Muscle of leg (tissue), 11 donors: ENCODE data around the gene ETAA1. TPM values are rescaled to one million over a fixed set of nuclear protein-coding genes. Genes with fewer than 3 reads are reported as not detected.

ENCODE experiments used
- DNase-seq: peaks from one replicate; pipeline ENCODE4 v3.0.0; 2013
- H3K27ac ChIP-seq: one replicate; pipeline ENCODE4 v1.5.1; 2013; ENCODE audit warnings: mild to moderate bottlenecking, low read length, control low read depth
- H3K27me3 ChIP-seq: one replicate; pipeline ENCODE4 v1.6.1; 2013; ENCODE audit warnings: low read length; ENCODE audit not compliant: control insufficient read depth, insufficient read depth
- H3K36me3 ChIP-seq: one replicate; pipeline ENCODE4 v1.6.1; 2013; ENCODE audit warnings: low read length; ENCODE audit not compliant: control insufficient read depth, insufficient read depth
- H3K4me1 ChIP-seq: one replicate; pipeline ENCODE4 v1.6.1; 2013; ENCODE audit warnings: low read length; ENCODE audit not compliant: control insufficient read depth, insufficient read depth
- H3K4me3 ChIP-seq: one replicate; pipeline ENCODE4 v1.5.1; 2013; ENCODE audit warnings: low read length, control low read depth
- H3K9me3 ChIP-seq: replicated peaks from 2 replicates; pipeline ENCODE4 v1.6.1; 2013; ENCODE audit warnings: low read depth, low read length; ENCODE audit not compliant: control insufficient read depth
- WGBS: methylation state at CpG from one replicate; pipeline ENCODE4 v1.1.5; 2013; ENCODE audit warnings: missing lambda C conversion rate; ENCODE audit not compliant: insufficient coverage; 5-methylcytosine and 5-hydroxymethylcytosine counted together
- polyA plus RNA-seq, 8 donors: library from polyadenylated mRNA; unstranded; fragments of 120-200 nt; gene quantifications; one replicate each; pipeline versions ENCODE4 v1.2.1 to v1.2.3, GENCODE V29; 2013; ENCODE audit warnings: inconsistent platforms in 1 of 8, low replicate concordance in 1 of 8; ENCODE audit not compliant: insufficient read length in 8 of 8, insufficient read depth in 1 of 8
- total RNA-seq: library from RNA; stranded (reverse); fragments of 120-200 nt; gene quantifications from one replicate; pipeline ENCODE4 v1.2.4, GENCODE V29; 2013

The ETAA1 gene
- total and polyA plus RNA-seq, 9 donors: 8.1 to 13.8 (median 10.3) TPM

GRCh38 chr2:67389788-67390187 lies 7.3 kb upstream of the ETAA1 start:
- Histone ChIP-seq H3K4me3 (no peak overlapping the region), H3K27ac (no peak overlapping the region), H3K9me3 (no peaks in the 10 kb centered on the region), H3K27me3 (no peaks in the 10 kb centered on the region), H3K4me1 (no peaks in the 10 kb centered on the region), H3K36me3 (no peaks in the 10 kb centered on the region)
- no peak for DNase-seq

DNA sequence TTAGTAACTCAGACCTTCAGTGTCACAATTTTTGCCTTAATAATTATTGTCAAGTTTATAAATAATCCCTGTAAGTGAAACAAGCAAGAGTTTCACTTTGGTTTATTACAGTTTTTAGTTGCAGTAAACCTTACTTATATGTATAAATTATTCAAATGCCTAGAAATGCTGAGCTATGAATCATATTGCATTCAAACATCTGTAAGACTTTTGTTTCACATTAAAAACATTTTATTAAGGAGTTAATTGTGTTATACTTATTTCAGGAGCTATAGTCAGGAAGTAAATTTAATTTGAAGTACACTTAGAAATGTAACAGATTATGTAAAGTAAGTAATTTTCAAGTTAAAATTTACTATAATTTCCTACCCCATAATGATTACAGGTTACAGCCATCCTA lies 3.9 kb upstream of the ETAA1 start:
- Histone ChIP-seq H3K4me3 (no peak overlapping the region), H3K27me3 (no peaks in the 10 kb centered on the region), H3K4me1 (no peaks in the 10 kb centered on the region), H3K36me3 (no peaks in the 10 kb centered on the region), H3K27ac (no peak overlapping the region), H3K9me3 (no peaks in the 10 kb centered on the region)
- no peak for DNase-seq

GRCh38 chr2:67394734-67395133 lies 2.4 kb upstream of the ETAA1 start:
- no peaks in the 10 kb centered on the region for H3K27me3 ChIP-seq
- H3K27ac ChIP-seq: no peak overlapping the region
- no peak overlapping the region for H3K4me3 ChIP-seq
- H3K9me3 ChIP-seq: no peaks in the 10 kb centered on the region
- WGBS: no CpG with 5 or more reads among the region's 3 CpGs
- H3K4me1 ChIP-seq: no peaks in the 10 kb centered on the region
- H3K36me3 ChIP-seq: no peaks in the 10 kb centered on the region
- DNase-seq: no peak

DNA sequence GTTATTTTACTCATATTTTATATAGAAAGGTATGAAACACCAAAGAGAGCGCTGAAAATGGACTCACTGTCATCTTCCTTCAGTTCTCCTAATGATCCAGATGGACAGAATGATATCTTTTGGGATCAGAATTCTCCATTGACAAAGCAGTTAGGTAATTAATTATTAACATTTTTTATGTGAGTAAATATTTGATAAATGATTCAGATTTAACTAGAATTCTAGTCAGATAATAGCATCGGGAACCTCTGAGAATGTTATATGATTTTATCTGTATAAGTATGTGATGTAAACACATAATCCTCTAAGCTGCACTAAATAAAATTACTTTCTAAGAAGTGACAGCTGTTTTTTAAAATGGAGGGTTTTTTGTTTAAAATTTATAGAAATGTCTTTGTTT lies 2.0 kb downstream of the ETAA1 start:
- no peak overlapping the region for H3K27ac ChIP-seq
- H3K4me1 ChIP-seq: no peaks in the 10 kb centered on the region
- no peak for DNase-seq
- H3K27me3 ChIP-seq: no peaks in the 10 kb centered on the region
- no peaks in the 10 kb centered on the region for H3K9me3 ChIP-seq
- H3K36me3 ChIP-seq: peaks cover 2% of the 10 kb centered on the region
- no CpG with 5 or more reads among the region's 2 CpGs for WGBS
- H3K4me3 ChIP-seq: no peak overlapping the region

DNA sequence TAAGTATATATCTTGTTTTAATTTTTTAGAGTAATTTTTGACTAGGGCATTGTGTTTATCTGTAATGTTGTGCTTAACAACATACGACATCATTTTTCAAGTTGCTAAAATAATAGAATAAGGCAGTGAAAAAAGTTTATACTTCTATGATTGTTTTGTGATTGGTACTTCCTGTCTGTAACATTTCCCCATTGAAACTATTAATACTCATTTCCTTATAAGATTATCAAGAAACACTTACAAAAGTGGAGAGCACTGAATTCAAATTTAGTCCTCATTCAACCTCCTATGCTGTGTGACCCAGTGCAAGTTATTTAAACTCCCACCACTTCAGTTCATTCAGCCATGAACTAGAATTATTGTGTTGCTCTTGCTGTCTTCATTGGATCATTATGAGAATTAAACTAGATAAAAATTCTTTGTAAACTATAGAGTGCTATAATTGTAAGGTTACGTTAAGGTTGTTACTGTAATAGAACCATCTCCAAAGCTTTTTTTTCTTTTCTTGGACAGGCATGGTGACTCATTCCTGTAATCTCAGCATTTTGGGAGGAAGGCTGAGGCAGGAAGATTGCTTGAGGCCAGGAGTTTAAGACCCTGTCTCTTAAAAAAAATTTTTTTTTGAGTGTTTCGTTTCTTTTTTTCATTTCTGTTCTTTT lies 2.8 kb downstream of the ETAA1 start:
- H3K4me3 ChIP-seq: no peak overlapping the region
- no peaks in the 10 kb centered on the region for H3K9me3 ChIP-seq
- WGBS: no CpG with 5 or more reads among the region's 3 CpGs
- H3K4me1 ChIP-seq: no peaks in the 10 kb centered on the region
- no peak overlapping the region for H3K27ac ChIP-seq
- peaks cover 2% of the 10 kb centered on the region for H3K36me3 ChIP-seq
- no peaks in the 10 kb centered on the region for H3K27me3 ChIP-seq
- DNase-seq: no peak

- Histone ChIP-seq H3K36me3 (peaks cover 2% of the 10 kb centered on the region), H3K9me3 (no peaks in the 10 kb centered on the region), H3K4me3 (no peak overlapping the region), H3K27ac (no peak overlapping the region), H3K27me3 (no peaks in the 10 kb centered on the region), H3K4me1 (no peaks in the 10 kb centered on the region)
- no CpG with 5 or more reads among the region's 4 CpGs for WGBS
- DNase-seq: no peak
Measured at GRCh38 chr2:67400560-67401485, 3.7 kb downstream of the ETAA1 start.

DNA sequence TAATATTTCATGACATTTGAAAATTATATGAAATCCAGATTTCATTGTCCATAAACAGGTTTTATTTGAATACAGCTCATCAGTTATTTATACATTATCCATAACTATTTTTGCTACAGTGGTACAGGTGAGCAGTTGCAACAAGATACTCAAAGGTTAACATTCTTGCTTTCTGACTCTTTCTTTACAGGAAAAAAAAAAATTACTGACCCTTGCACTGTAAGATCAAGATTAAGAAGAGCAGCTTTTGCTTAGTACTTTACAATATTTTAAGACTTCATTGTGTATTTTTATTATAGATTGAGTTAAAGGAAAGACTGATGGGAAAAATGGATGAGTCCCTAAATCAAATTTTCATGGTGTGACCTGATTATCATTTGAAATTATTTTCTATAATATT lies 11.2 kb downstream of the ETAA1 start:
- Histone ChIP-seq H3K4me3 (no peak overlapping the region), H3K36me3 (peaks cover 3% of the 10 kb centered on the region), H3K4me1 (no peaks in the 10 kb centered on the region), H3K9me3 (no peaks in the 10 kb centered on the region), H3K27ac (no peak overlapping the region), H3K27me3 (no peaks in the 10 kb centered on the region)
- DNase-seq: no peak

GRCh38 chr2:67412424-67412823 lies 15.3 kb downstream of the ETAA1 start:
- 60% methylated on average over 1 of the region's 3 CpGs for WGBS
- no peak for DNase-seq
- no peaks in the 10 kb centered on the region for H3K27me3 ChIP-seq
- H3K36me3 ChIP-seq: no peaks in the 10 kb centered on the region
- H3K27ac ChIP-seq: no peak overlapping the region
- H3K4me1 ChIP-seq: no peaks in the 10 kb centered on the region
- H3K4me3 ChIP-seq: no peak overlapping the region
- no peaks in the 10 kb centered on the region for H3K9me3 ChIP-seq

DNA sequence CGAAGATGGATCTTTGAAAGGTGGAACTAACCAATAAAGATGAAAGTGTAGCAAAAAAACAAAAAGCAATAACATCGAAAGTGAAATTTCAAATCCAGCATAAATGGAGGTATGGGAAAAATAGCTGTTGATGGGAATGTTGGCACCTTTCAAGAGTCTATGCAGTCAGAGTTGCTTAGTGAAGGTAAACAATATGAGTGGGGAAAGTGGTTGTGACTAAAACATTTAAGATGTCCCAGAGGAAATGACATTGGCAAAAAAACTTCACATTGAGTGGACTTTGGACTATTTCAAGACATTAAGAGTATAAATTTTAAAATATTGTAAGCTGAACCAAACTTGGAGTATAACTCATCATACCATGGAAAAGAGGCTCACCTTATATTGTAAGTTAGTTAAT lies 17.7 kb downstream of the ETAA1 start:
- WGBS: no CpG with 5 or more reads among the region's 2 CpGs
- Histone ChIP-seq H3K27me3 (no peaks in the 10 kb centered on the region), H3K4me1 (no peaks in the 10 kb centered on the region), H3K4me3 (no peak overlapping the region), H3K27ac (no peak overlapping the region), H3K9me3 (no peaks in the 10 kb centered on the region), H3K36me3 (no peaks in the 10 kb centered on the region)
- DNase-seq: no peak

DNA sequence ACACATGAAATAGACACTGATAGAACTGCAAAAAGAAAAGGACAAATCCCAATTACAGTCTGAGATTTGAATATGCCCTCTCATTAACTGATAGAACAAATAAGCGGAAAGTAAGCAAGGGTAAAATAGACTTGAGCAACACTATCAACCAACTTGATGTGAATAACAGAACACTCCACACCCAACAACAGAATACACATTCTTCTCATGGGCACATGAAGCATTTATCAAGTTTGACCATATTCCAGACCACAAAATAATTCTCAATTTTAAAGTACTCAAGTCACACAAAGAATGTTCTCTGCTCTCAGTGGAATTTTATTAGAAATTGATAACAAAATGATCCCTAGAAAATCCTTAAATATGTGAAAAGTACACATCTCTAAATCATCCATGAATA lies 19.0 kb downstream of the ETAA1 start:
- H3K4me3 ChIP-seq: no peak overlapping the region
- no peaks in the 10 kb centered on the region for H3K36me3 ChIP-seq
- no peak for DNase-seq
- no peaks in the 10 kb centered on the region for H3K27me3 ChIP-seq
- no peak overlapping the region for H3K27ac ChIP-seq
- WGBS: 100% methylated on average over 1 of the region's 1 CpG
- H3K4me1 ChIP-seq: no peaks in the 10 kb centered on the region
- H3K9me3 ChIP-seq: no peaks in the 10 kb centered on the region
